Vagina (tissue), 2 donors: ENCODE measurements around the gene RFTN1.

Experiments used
- CTCF ChIP-seq, 3 experiments: fragments of 450-650 bp in 2 of 3; fragments of 200-600 bp in 1 of 3; sonication (generic) in 1 of 3; IDR thresholded peaks; one replicate each; pipeline ENCODE4 v1.5.1; 2017 to 2019; ENCODE audit warnings: antibody characterized with exemption in 3 of 3, mild to moderate bottlenecking in 2 of 3, moderate library complexity in 2 of 3
- POLR2A ChIP-seq, 2 donors: fragments of 450-650 bp; IDR thresholded peaks; one replicate each; pipeline ENCODE4 v1.6.1; 2017; ENCODE audit warnings: antibody characterized with exemption in 2 of 2, mild to moderate bottlenecking in 2 of 2, moderate library complexity in 2 of 2
- POLR2AphosphoS5 ChIP-seq, 2 donors: sonication (generic); formaldehyde crosslinking; IDR thresholded peaks; one replicate each; pipeline ENCODE4 v1.9.0; 2017; ENCODE audit warnings: antibody characterized with exemption in 2 of 2, mild to moderate bottlenecking in 2 of 2, low read depth in 1 of 2; ENCODE audit not compliant: insufficient read depth in 1 of 2

DNA sequence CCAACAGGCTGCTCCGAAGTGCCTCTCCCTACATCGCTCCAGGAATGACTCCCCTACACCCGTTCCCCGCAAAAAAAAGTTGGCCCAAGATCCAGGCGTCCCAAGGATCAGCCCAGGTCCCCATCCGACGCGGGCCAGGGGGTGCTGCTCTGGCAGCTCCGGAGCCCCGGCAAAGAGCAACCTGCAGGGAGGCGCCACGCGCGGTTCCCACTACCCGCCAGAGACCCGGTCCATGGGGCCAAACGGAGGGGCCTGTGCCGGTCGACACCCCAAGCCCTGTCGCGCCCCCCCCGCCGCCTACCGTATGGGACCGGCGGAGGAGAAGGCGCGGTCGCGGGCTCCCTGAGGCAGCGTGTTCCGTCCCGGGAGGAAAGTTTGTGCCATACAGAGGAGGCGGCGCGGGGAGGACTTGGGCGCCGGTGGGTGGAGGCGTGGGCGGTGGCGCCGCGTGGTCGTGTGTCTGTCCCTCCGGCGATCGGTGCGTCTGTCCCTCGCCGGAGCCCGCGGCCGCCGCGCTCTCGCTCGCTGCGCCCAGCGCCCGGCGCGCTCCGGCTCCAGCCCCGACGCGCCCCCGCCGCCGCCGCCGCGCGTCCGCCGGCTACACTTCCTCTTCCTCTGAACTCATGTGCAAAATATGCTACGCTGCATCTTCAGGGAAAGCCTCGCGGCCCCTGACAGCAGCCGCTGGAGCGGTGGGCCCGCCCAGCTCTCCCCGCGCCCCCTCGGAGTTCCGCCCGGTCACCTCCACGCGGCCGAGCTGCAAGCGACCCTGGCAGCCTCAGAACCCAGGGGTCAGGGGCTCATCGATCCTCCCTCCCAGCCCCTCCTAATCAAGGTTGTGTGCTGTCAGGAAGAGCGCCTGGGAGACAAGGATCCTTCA lies at the start of gene RFTN1:
- TF ChIP-seq CTCF (IDR thresholded peaks at IDR 0.05) (no peak), POLR2AphosphoS5 (IDR thresholded peaks at IDR 0.05; ENCODE audit: insufficient read depth in 1 of 2, low read depth in 1 of 2) (no peak), POLR2A (IDR thresholded peaks at IDR 0.05) (no peak)
